ENCODE data around the gene MARCHF10. TPM values are rescaled to one million over a fixed set of nuclear protein-coding genes. Genes with fewer than 3 reads are reported as not detected.

Gene MARCHF10
- total and polyA plus RNA-seq, 9 of the 15 experiments (the other 6 are each of a cell fraction or from before 2014, with no cell fraction given): not detected

DNA sequence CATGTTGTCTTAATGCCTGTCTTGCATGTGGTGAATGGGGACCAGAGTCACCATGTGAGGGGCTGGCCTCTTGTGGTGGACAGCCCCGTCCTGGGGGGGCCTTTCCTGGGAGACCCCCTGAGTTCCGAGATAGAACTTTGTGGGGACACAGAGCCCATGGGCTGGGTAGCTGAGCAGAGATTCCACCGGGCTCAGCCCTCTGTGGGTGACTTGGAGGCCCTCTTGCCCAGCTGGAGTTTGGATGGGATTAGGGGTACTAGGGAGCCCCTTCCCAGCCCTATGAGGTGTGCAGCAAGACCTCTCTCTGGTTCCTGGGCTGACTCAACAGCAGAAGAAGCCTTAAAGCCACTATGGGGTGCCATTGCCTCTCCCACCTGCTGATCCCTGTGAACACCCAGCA, 142.5 kb downstream of the MARCHF10 start:
- in situ Hi-C loops (cut with MboI): no loop called here
- FAIRE-seq: no peak

More for the DNA sequence above, 142.5 kb downstream of the MARCHF10 start:
- CTCF ChIA-PET (ENCODE audit: low intra/inter-chr PET ratio): no interaction called here
- Histone ChIP-seq H4K20me1 (replicated peaks; ENCODE audit: control insufficient read depth, insufficient read depth, low read length) (no peaks in the 10 kb centered on the region), H3K27ac (ENCODE audit: extremely low read depth, low read depth, low read length) (no peak overlapping the region), H3K4me2 (ENCODE audit: insufficient read depth, low read length) (no peak overlapping the region), H3K79me2 (ENCODE audit: control insufficient read depth, insufficient read depth, low read length) (no peaks in the 10 kb centered on the region), H3K27me3 (ENCODE audit: control insufficient read depth in 2 of 2, insufficient read depth in 2 of 2, low read length in 2 of 2) (peaks cover 3 to 11% of the 10 kb centered on the region in 2 experiments; a peak in 3 of 5 replicates), H3K4me3 (no peak overlapping the region), H3K9me3 (replicated peaks; ENCODE audit: control insufficient read depth, insufficient read depth, low read depth, low read length) (no peaks in the 10 kb centered on the region), H3K9me1 (ENCODE audit: control insufficient read depth, insufficient read depth, low read length) (no peaks in the 10 kb centered on the region), H3K4me1 (replicated peaks in 1 of 2; ENCODE audit: control insufficient read depth in 2 of 2, insufficient read depth in 2 of 2, low read length in 2 of 2) (peaks cover 0 to 29% of the 10 kb centered on the region in 2 experiments; a peak in 2 of 5 replicates), H3K36me3 (ENCODE audit: control insufficient read depth, insufficient read depth, low read length) (no peaks in the 10 kb centered on the region), H2AFZ (ENCODE audit: low read depth, low read length) (no peak overlapping the region), H3K9ac (ENCODE audit: insufficient read depth in 1 of 2, low read depth in 2 of 2, low read length in 2 of 2) (no peak overlapping the region)
- no peak for DNase-seq (ENCODE audit: extremely low read depth in 1 of 4, low spot score in 3 of 4)
- TF ChIP-seq, protein P1, sequence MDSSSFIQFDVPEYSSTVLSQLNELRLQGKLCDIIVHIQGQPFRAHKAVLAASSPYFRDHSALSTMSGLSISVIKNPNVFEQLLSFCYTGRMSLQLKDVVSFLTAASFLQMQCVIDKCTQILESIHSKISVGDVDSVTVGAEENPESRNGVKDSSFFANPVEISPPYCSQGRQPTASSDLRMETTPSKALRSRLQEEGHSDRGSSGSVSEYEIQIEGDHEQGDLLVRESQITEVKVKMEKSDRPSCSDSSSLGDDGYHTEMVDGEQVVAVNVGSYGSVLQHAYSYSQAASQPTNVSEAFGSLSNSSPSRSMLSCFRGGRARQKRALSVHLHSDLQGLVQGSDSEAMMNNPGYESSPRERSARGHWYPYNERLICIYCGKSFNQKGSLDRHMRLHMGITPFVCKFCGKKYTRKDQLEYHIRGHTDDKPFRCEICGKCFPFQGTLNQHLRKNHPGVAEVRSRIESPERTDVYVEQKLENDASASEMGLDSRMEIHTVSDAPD (CRISPR knock-in tag; IDR thresholded peaks at IDR 0.05): no peak
- TF ChIP-seq CAMTA2 (CRISPR knock-in tag; conservative IDR thresholded peaks at IDR 0.05) (no peak), ZNF76 (CRISPR knock-in tag; IDR thresholded peaks at IDR 0.05; ENCODE audit: borderline replicate concordance) (no peak), ZNF707 (CRISPR knock-in tag; conservative IDR thresholded peaks at IDR 0.05) (no peak), ZNF436 (CRISPR knock-in tag; IDR thresholded peaks at IDR 0.05) (no peak), BDP1 (IDR thresholded peaks at IDR 0.05; ENCODE audit: insufficient read depth, insufficient read length) (no peak), LCOR (CRISPR knock-in tag; IDR thresholded peaks at IDR 0.05) (no peak), PHF20 (IDR thresholded peaks at IDR 0.05; ENCODE audit: partially characterized antibody) (no peak)
- TF ChIP-seq, protein P2, sequence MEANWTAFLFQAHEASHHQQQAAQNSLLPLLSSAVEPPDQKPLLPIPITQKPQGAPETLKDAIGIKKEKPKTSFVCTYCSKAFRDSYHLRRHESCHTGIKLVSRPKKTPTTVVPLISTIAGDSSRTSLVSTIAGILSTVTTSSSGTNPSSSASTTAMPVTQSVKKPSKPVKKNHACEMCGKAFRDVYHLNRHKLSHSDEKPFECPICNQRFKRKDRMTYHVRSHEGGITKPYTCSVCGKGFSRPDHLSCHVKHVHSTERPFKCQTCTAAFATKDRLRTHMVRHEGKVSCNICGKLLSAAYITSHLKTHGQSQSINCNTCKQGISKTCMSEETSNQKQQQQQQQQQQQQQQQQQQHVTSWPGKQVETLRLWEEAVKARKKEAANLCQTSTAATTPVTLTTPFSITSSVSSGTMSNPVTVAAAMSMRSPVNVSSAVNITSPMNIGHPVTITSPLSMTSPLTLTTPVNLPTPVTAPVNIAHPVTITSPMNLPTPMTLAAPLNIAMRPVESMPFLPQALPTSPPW (CRISPR knock-in tag; IDR thresholded peaks at IDR 0.05): no peak
- TF ChIP-seq, protein P3, sequence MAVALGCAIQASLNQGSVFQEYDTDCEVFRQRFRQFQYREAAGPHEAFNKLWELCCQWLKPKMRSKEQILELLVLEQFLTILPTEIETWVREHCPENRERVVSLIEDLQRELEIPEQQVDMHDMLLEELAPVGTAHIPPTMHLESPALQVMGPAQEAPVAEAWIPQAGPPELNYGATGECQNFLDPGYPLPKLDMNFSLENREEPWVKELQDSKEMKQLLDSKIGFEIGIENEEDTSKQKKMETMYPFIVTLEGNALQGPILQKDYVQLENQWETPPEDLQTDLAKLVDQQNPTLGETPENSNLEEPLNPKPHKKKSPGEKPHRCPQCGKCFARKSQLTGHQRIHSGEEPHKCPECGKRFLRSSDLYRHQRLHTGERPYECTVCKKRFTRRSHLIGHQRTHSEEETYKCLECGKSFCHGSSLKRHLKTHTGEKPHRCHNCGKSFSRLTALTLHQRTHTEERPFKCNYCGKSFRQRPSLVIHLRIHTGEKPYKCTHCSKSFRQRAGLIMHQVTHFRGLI (CRISPR knock-in tag; IDR thresholded peaks at IDR 0.05): no peak
- TF ChIP-seq, protein P4, sequence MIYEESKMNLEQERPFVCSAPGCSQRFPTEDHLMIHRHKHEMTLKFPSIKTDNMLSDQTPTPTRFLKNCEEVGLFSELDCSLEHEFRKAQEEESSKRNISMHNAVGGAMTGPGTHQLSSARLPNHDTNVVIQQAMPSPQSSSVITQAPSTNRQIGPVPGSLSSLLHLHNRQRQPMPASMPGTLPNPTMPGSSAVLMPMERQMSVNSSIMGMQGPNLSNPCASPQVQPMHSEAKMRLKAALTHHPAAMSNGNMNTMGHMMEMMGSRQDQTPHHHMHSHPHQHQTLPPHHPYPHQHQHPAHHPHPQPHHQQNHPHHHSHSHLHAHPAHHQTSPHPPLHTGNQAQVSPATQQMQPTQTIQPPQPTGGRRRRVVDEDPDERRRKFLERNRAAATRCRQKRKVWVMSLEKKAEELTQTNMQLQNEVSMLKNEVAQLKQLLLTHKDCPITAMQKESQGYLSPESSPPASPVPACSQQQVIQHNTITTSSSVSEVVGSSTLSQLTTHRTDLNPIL (CRISPR knock-in tag; IDR thresholded peaks at IDR 0.05): no peak
- TF ChIP-seq, protein P5, sequence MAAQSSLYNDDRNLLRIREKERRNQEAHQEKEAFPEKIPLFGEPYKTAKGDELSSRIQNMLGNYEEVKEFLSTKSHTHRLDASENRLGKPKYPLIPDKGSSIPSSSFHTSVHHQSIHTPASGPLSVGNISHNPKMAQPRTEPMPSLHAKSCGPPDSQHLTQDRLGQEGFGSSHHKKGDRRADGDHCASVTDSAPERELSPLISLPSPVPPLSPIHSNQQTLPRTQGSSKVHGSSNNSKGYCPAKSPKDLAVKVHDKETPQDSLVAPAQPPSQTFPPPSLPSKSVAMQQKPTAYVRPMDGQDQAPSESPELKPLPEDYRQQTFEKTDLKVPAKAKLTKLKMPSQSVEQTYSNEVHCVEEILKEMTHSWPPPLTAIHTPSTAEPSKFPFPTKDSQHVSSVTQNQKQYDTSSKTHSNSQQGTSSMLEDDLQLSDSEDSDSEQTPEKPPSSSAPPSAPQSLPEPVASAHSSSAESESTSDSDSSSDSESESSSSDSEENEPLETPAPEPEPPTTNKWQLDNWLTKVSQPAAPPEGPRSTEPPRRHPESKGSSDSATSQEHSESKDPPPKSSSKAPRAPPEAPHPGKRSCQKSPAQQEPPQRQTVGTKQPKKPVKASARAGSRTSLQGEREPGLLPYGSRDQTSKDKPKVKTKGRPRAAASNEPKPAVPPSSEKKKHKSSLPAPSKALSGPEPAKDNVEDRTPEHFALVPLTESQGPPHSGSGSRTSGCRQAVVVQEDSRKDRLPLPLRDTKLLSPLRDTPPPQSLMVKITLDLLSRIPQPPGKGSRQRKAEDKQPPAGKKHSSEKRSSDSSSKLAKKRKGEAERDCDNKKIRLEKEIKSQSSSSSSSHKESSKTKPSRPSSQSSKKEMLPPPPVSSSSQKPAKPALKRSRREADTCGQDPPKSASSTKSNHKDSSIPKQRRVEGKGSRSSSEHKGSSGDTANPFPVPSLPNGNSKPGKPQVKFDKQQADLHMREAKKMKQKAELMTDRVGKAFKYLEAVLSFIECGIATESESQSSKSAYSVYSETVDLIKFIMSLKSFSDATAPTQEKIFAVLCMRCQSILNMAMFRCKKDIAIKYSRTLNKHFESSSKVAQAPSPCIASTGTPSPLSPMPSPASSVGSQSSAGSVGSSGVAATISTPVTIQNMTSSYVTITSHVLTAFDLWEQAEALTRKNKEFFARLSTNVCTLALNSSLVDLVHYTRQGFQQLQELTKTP (IDR thresholded peaks at IDR 0.05; ENCODE audit: low read depth in 1 of 2, partially characterized antibody in 2 of 2): no peak
- no TSS peak for BruUV-seq (replicated peaks)
- 12% methylated on average over 3 of the region's 3 CpGs for WGBS (ENCODE audit: insufficient coverage, low coverage, missing lambda C conversion rate)
- POLR2A ChIA-PET: no interaction called here
- no peak for ATAC-seq
- intact Hi-C loops (cut with micrococcal nuclease): no loop called here

Measured in K562 (cell line).